DOHH2 (cell line): Measurements from ENCODE around the gene MYO18B.

Experiments used
- CTCF ChIP-seq: fragments of 200-600 bp; sonication (generic); IDR thresholded peaks from one replicate; pipeline ENCODE4 v1.5.1; 2014; ENCODE audit warnings: antibody characterized with exemption, mild to moderate bottlenecking, low read depth, low read length; ENCODE audit not compliant: poor library complexity, severe bottlenecking
- EZH2phosphoT487 ChIP-seq: fragments of 200-600 bp; sonication (generic); IDR thresholded peaks from 2 replicates; pipeline ENCODE4 v1.6.1; 2017; ENCODE audit warnings: borderline replicate concordance, mild to moderate bottlenecking, antibody characterized with exemption, low read length, moderate library complexity, mixed read lengths

- TF ChIP-seq CTCF: no peak
- no peak for TF ChIP-seq EZH2phosphoT487
Observed at GRCh38 chr22:25843660-25844405, 101.8 kb downstream of the MYO18B start.
